Uterus (tissue), 4 donors: ENCODE data around the gene IRF8. TPM values are rescaled to one million over a fixed set of nuclear protein-coding genes. Genes with fewer than 3 reads are reported as not detected.

Experiments used
- DNase-seq, 2 donors: peaks; one replicate each; pipeline ENCODE4 v3.0.0-alpha.2; 2019 to 2020
- H3K27ac ChIP-seq, 2 donors: fragments of 200-600 bp; sonication (generic); 1 replicate in 1 of 2; 2 replicates in 1 of 2; pipeline ENCODE4 v1.5.1; 2016 to 2018
- H3K27me3 ChIP-seq, 2 donors: fragments of 200-600 bp; sonication (generic); one replicate each; pipeline ENCODE4 v1.5.1; 2018 to 2019; ENCODE audit warnings: control low read depth in 1 of 2
- H3K36me3 ChIP-seq, 2 donors: fragments of 200-600 bp; sonication (generic); one replicate each; pipeline ENCODE4 v1.5.1; 2019; ENCODE audit warnings: control low read depth in 1 of 2
- H3K4me1 ChIP-seq, 2 donors: fragments of 200-600 bp; sonication (generic); one replicate each; pipeline ENCODE4 v1.5.1; 2018 to 2019; ENCODE audit warnings: control low read depth in 1 of 2
- H3K4me3 ChIP-seq, 2 donors: fragments of 200-600 bp; sonication (generic); 1 replicate in 1 of 2; 2 replicates in 1 of 2; pipeline ENCODE4 v1.5.1; 2018 to 2019; ENCODE audit warnings: mild to moderate bottlenecking in 1 of 2
- H3K9me3 ChIP-seq, 2 donors: fragments of 200-600 bp; sonication (generic); one replicate each; pipeline ENCODE4 v1.5.1; 2019; ENCODE audit warnings: control low read depth in 1 of 2
- CTCF ChIP-seq, 4 experiments: fragments of 200-600 bp in 2 of 4; fragments of 450-650 bp in 2 of 4; sonication (generic) in 2 of 4; IDR thresholded peaks; one replicate each; pipeline ENCODE4 v1.5.1; 2016 to 2019; ENCODE audit warnings: antibody characterized with exemption in 4 of 4, mild to moderate bottlenecking in 2 of 4, moderate library complexity in 1 of 4
- POLR2A ChIP-seq, 2 donors: fragments of 450-650 bp; IDR thresholded peaks; one replicate each; pipeline ENCODE4 v1.6.1; 2016; ENCODE audit warnings: antibody characterized with exemption in 2 of 2, mild to moderate bottlenecking in 1 of 2, moderate library complexity in 1 of 2
- intact Hi-C: fragments of 100-400 bp; cut with DNase I; formaldehyde crosslinking; loops from one replicate; pipeline ENCODE4 v1.15.1; 2023; ENCODE audit warnings: low total_unique reads
- total RNA-seq, 4 donors: library from RNA; depleted of rRNA in 3 of 4; stranded (reverse); fragments of >200 nt in 3 of 4; gene quantifications; one replicate each; pipeline versions ENCODE4 v1.1.0 to v1.2.4, GENCODE V29; 2014 to 2023
- donor health status: DM: yes; HTN: yes; CAD: no.

Gene IRF8
- total RNA-seq, 4 donors from 2014 or later, result 3.7 to 17.3 (median 3.8) TPM; not detected in 1

- Histone ChIP-seq H3K9me3 (no peaks in the 10 kb centered on the region), H3K27me3 (no peaks in the 10 kb centered on the region), H3K4me3 (no peak overlapping the region), H3K4me1 (no peaks in the 10 kb centered on the region), H3K36me3 (no peaks in the 10 kb centered on the region), H3K27ac (no peak overlapping the region)
- intact Hi-C loops, result no loop called here
- DNase-seq, result no peak
- TF ChIP-seq CTCF (IDR thresholded peaks at IDR 0.05) (no peak), POLR2A (IDR thresholded peaks at IDR 0.05) (no peak)
Observed at GRCh38 chr16:85858984-85859817, 39.8 kb upstream of the IRF8 start.

DNA sequence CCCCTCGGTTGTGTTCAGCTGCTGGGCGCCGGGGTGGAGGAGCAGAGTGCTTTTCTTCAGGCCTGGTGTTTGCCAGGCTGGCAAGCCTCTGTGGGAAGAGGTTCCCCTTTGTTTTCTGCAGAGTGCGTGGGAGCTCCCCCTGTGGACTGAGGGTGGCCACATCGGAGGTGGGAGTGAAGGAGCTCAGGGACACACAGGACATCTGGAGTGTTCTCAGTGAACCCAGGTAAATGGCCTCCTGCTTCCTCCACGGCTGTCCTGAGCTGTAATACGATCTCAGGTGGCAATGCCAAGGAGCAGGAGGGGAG, 39.2 kb upstream of the IRF8 start:
- DNase-seq, result no peak
- no peak overlapping the region for H3K27ac ChIP-seq
- H3K4me3 ChIP-seq, result no peak overlapping the region
- H3K9me3 ChIP-seq, result no peaks in the 10 kb centered on the region
- no peaks in the 10 kb centered on the region for H3K27me3 ChIP-seq
- intact Hi-C loops, result no loop called here
- TF ChIP-seq CTCF (IDR thresholded peaks at IDR 0.05) (no peak), POLR2A (IDR thresholded peaks at IDR 0.05) (no peak)
- H3K36me3 ChIP-seq, result no peaks in the 10 kb centered on the region
- no peaks in the 10 kb centered on the region for H3K4me1 ChIP-seq

DNA sequence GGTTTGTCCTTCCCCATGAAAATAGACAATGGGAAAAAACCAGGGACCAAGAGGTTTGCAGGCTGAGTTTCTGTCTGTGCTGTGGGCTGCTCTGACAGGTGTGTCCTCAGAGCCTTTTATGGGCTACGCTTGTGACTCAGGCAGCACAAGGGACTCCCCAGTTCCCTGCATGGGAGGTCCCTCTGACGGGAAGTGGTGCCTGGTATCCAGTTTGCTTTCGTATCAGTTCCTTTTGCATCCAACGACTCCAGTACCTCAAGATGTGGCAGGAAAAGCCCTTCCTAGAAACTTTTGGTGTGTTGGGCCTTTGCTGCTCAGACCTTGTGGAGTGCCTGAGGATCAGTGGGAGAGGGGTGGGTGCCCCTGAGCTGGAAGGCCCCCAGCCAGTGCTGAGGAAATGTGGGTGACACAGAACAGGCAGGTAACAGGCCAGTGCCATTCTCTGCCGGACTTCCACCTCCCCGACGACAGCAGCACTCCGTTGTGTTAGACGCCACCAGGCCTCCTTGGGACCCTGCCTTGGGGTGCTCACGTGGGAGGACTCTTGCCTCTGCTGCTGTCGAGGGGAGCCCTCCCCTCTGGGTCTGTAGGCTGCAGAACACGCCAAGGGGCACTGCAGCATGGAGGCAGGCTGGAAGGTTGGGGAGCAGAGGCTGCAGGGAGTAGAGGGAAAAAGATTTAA, 38.4 kb upstream of the IRF8 start:
- H3K4me1 ChIP-seq, result no peaks in the 10 kb centered on the region
- no peak overlapping the region for H3K4me3 ChIP-seq
- no peaks in the 10 kb centered on the region for H3K27me3 ChIP-seq
- DNase-seq, result no peak
- intact Hi-C loops, result no loop called here
- no peak overlapping the region for H3K27ac ChIP-seq
- no peaks in the 10 kb centered on the region for H3K9me3 ChIP-seq
- TF ChIP-seq CTCF (IDR thresholded peaks at IDR 0.05), result no peak
- no peak for TF ChIP-seq POLR2A (IDR thresholded peaks at IDR 0.05)
- no peaks in the 10 kb centered on the region for H3K36me3 ChIP-seq

GRCh38 chr16:85861095-85861825, 37.7 kb upstream of the IRF8 start:
- Histone ChIP-seq H3K36me3 (no peaks in the 10 kb centered on the region), H3K27me3 (no peaks in the 10 kb centered on the region), H3K4me1 (no peaks in the 10 kb centered on the region), H3K9me3 (no peaks in the 10 kb centered on the region), H3K4me3 (no peak overlapping the region), H3K27ac (no peak overlapping the region)
- DNase-seq, result no peak
- TF ChIP-seq CTCF (IDR thresholded peaks at IDR 0.05), result no peak
- TF ChIP-seq POLR2A (IDR thresholded peaks at IDR 0.05), result no peak
- intact Hi-C loops, result no loop called here
